A673 (cell line): Measurements from ENCODE around the gene RPP38. TPM values are rescaled to one million over a fixed set of nuclear protein-coding genes. Genes with fewer than 3 reads are reported as not detected.

Source experiments
- BruUV-seq: library from RNA; stranded (reverse); fragments of 400-500 nt; replicated peaks from 2 replicates; lab custom pipeline; 2021; lab: Mats Ljungman, UMichigan
- CTCF ChIA-PET: fragments of 300-600 bp; sonication (Branson Sonifier 250); formaldehyde crosslinking; loops from one replicate; lab custom pipeline; 2022; ENCODE audit warnings: antibody characterized with exemption; lab: Charles Lee
- POLR2A ChIA-PET: fragments of 300-600 bp; sonication (Branson Sonifier 250); formaldehyde crosslinking; loops from one replicate; lab custom pipeline; 2022; ENCODE audit warnings: antibody characterized with exemption; ENCODE audit not compliant: low non-redundant PET; lab: Charles Lee
- DNase-seq: peaks from one replicate; pipeline ENCODE4 v3.0.0-alpha.2; 2015; ENCODE audit warnings: low spot score
- H3K27ac ChIP-seq: fragments of 200-600 bp; sonication (generic); 2 replicates; pipeline ENCODE4 v1.5.1; 2016; ENCODE audit warnings: mixed run types, low read depth, mild to moderate bottlenecking, mixed read lengths, antibody characterized with exemption, low read length; ENCODE audit not compliant: poor library complexity, severe bottlenecking
- H3K27me3 ChIP-seq: fragments of 200-600 bp; sonication (generic); replicated peaks from 2 replicates; pipeline ENCODE4 v1.6.1; 2017; ENCODE audit warnings: mixed run types, low read depth, mild to moderate bottlenecking, mixed read lengths, antibody characterized with exemption, low read length; ENCODE audit not compliant: insufficient read depth, poor library complexity
- H3K36me3 ChIP-seq: fragments of 200-600 bp; sonication (generic); 2 replicates; pipeline ENCODE4 v1.6.1; 2016; ENCODE audit warnings: mixed run types, mild to moderate bottlenecking, mixed read lengths, antibody characterized with exemption, low read length; ENCODE audit not compliant: insufficient read depth, poor library complexity, severe bottlenecking
- H3K4me1 ChIP-seq: fragments of 200-600 bp; sonication (generic); 2 replicates; pipeline ENCODE4 v1.6.1; 2017; ENCODE audit warnings: mixed run types, mild to moderate bottlenecking, mixed read lengths, antibody characterized with exemption, low read length; ENCODE audit not compliant: insufficient read depth, poor library complexity, severe bottlenecking
- H3K4me3 ChIP-seq: fragments of 200-600 bp; sonication (generic); 2 replicates; pipeline ENCODE4 v1.5.1; 2016; ENCODE audit warnings: low read depth, mixed run types, mild to moderate bottlenecking, mixed read lengths, low read length; ENCODE audit not compliant: poor library complexity, severe bottlenecking
- H3K9me3 ChIP-seq: fragments of 200-600 bp; sonication (generic); 2 replicates; pipeline ENCODE4 v1.6.1; 2016; ENCODE audit warnings: mixed run types, low read depth, mild to moderate bottlenecking, mixed read lengths, antibody characterized with exemption, low read length; ENCODE audit not compliant: poor library complexity, severe bottlenecking
- EZH2 ChIP-seq: fragments of 200-600 bp; sonication (generic); IDR thresholded peaks from 2 replicates; pipeline ENCODE4 v1.6.1; 2017; ENCODE audit warnings: borderline replicate concordance, low read depth, mild to moderate bottlenecking, mixed read lengths, antibody characterized with exemption, low read length; ENCODE audit not compliant: poor library complexity, severe bottlenecking
- intact Hi-C: fragments of 100-400 bp; cut with micrococcal nuclease; formaldehyde crosslinking; loops from one replicate; pipeline ENCODE4 v1.10.0; 2022; ENCODE audit not compliant: unreplicated experiment
- total RNA-seq: library from RNA; stranded (reverse); gene quantifications from 2 replicates; pipeline ENCODE4 v1.2.3, GENCODE V29; 2021
- TF ChIP-seq, protein P1 (sequence below): fragments of 300-800, 200-600 bp; sonication (generic); conservative IDR thresholded peaks from 2 replicates; pipeline ENCODE4 v1.5.1; 2017; ENCODE audit warnings: low read depth, mild to moderate bottlenecking, antibody characterized with exemption, low read length, moderate library complexity, mixed read lengths

The RPP38 gene
- total RNA-seq, 1 experiment from 2014 or later, result 23.8 TPM

DNA sequence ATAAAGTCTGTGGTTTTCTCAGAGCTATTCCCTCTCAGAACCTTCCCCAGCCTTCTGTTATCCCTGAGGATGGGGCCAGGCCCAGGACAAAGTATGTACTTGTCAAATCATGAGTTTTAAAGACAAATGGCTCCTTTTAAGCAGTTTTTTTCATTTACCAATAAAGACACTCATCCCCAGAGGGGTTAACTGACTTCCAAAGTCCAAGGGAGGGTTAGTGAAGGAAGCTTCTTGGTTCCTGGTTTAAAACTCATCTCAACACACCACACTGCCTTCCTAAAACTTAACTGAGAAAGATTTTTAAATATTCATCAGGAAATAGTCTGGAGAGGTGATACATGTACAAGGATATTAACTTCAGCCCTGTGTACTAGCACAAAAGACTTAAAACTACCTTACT, 55.4 kb downstream of the RPP38 start:
- H3K27ac ChIP-seq, result no peak overlapping the region
- intact Hi-C loops, result no loop called here
- DNase-seq, result no peak
- ChIA-PET CTCF (no interaction called here), POLR2A (interaction anchor here (0.6 kb wide), 1 partner anchor 16 kb away, joined by 3 read pairs; the partner anchor contains the start of gene NMT2)
- no peaks in the 10 kb centered on the region for H3K36me3 ChIP-seq
- no peaks in the 10 kb centered on the region for H3K9me3 ChIP-seq
- H3K27me3 ChIP-seq, result no peaks in the 10 kb centered on the region
- no peak overlapping the region for H3K4me3 ChIP-seq
- no peak for TF ChIP-seq EZH2
- TF ChIP-seq, protein P1, sequence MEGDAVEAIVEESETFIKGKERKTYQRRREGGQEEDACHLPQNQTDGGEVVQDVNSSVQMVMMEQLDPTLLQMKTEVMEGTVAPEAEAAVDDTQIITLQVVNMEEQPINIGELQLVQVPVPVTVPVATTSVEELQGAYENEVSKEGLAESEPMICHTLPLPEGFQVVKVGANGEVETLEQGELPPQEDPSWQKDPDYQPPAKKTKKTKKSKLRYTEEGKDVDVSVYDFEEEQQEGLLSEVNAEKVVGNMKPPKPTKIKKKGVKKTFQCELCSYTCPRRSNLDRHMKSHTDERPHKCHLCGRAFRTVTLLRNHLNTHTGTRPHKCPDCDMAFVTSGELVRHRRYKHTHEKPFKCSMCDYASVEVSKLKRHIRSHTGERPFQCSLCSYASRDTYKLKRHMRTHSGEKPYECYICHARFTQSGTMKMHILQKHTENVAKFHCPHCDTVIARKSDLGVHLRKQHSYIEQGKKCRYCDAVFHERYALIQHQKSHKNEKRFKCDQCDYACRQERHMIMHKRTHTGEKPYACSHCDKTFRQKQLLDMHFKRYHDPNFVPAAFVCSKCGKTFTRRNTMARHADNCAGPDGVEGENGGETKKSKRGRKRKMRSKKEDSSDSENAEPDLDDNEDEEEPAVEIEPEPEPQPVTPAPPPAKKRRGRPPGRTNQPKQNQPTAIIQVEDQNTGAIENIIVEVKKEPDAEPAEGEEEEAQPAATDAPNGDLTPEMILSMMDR, result no peak
- no TSS peak for BruUV-seq
- no peaks in the 10 kb centered on the region for H3K4me1 ChIP-seq

Other genes starting within 250 kb of the RPP38 start
- gene SUV39H2, start 218.5 kb upstream of the RPP38 start, total RNA-seq, result 78.8 and 83.2 TPM in 2 replicates
- gene DCLRE1C, start 143.3 kb upstream of the RPP38 start, total RNA-seq, result 13.1 and 14.6 TPM in 2 replicates
- 1.4 TPM in 1 of 2 replicates, not detected in the other for gene MEIG1, start 138.0 kb upstream of the RPP38 start, total RNA-seq
- 1.1 and 1.6 TPM in 2 replicates for gene OLAH, start 53.4 kb upstream of the RPP38 start, total RNA-seq
- gene ACBD7, start 8.6 kb upstream of the RPP38 start, total RNA-seq, result 2.0 and 2.6 TPM in 2 replicates
- 15.7 and 16.3 TPM in 2 replicates for gene NMT2, start 71.3 kb downstream of the RPP38 start, total RNA-seq